Neural cell (in vitro differentiated cells): ENCODE data around the gene PAX2. TPM values are rescaled to one million over a fixed set of nuclear protein-coding genes. Genes with fewer than 3 reads are reported as not detected.

ENCODE experiments used
- H2AFZ ChIP-seq: fragments of 200-600, 300-800 bp; sonication (generic), shearing (Covaris generic); 2 replicates; pipeline ENCODE4 v1.6.0; 2014; ENCODE audit warnings: low read depth, mild to moderate bottlenecking, antibody characterized with exemption, low read length, moderate library complexity
- H3F3A ChIP-seq: fragments of 200-600 bp; shearing (Covaris generic); 2 replicates; pipeline ENCODE4 v1.6.1; 2016; ENCODE audit warnings: mild to moderate bottlenecking, moderate library complexity, mixed read lengths, antibody characterized with exemption, low read length; ENCODE audit not compliant: insufficient read depth, poor library complexity, severe bottlenecking
- H3K27ac ChIP-seq: fragments of 200-600, 300-800 bp; sonication (generic), shearing (Covaris generic); 2 replicates; pipeline ENCODE4 v1.5.1; 2014; ENCODE audit warnings: mild to moderate bottlenecking, low read length, moderate library complexity
- H3K27me3 ChIP-seq: fragments of 300-800, 200-600 bp; sonication (generic), shearing (Covaris generic); 2 replicates; pipeline ENCODE4 v1.6.0; 2014; ENCODE audit warnings: mild to moderate bottlenecking, low read depth, low read length, moderate library complexity; ENCODE audit not compliant: insufficient read depth
- H3K36me3 ChIP-seq: fragments of 300-800, 200-600 bp; sonication (generic), shearing (Covaris generic); 2 replicates; pipeline ENCODE4 v1.5.1; 2014; ENCODE audit warnings: mild to moderate bottlenecking, antibody characterized with exemption, low read length, moderate library complexity; ENCODE audit not compliant: insufficient read depth
- H3K4me2 ChIP-seq: fragments of 300-800, 200-600 bp; sonication (generic), shearing (Covaris generic); 2 replicates; pipeline ENCODE4 v1.6.0; 2014; ENCODE audit warnings: mild to moderate bottlenecking, low read length
- H3K4me3 ChIP-seq: fragments of 300-800, 200-600 bp; sonication (generic), shearing (Covaris generic); 2 replicates; pipeline ENCODE4 v1.5.1; 2014; ENCODE audit warnings: mild to moderate bottlenecking, low read length, moderate library complexity
- H3K79me2 ChIP-seq: fragments of 200-600 bp; shearing (Covaris generic); replicated peaks from 2 replicates; pipeline ENCODE4 v1.6.0; 2014; ENCODE audit warnings: mild to moderate bottlenecking, low read length, moderate library complexity; ENCODE audit not compliant: insufficient read depth
- H3K9ac ChIP-seq: fragments of 300-800, 200-600 bp; sonication (generic), shearing (Covaris generic); 2 replicates; pipeline ENCODE4 v1.6.1; 2016; ENCODE audit warnings: mild to moderate bottlenecking, low read length, mixed read lengths
- H3K9me2 ChIP-seq: fragments of 200-600 bp; shearing (Covaris generic); 2 replicates; pipeline ENCODE4 v1.6.1; 2016; ENCODE audit warnings: mild to moderate bottlenecking, low read length, mixed read lengths; ENCODE audit not compliant: insufficient read depth
- H3K9me3 ChIP-seq: fragments of 200-600, 300-800 bp; sonication (generic), shearing (Covaris generic); 2 replicates; pipeline ENCODE4 v1.6.1; 2016; ENCODE audit warnings: mild to moderate bottlenecking, mixed run types, low read length, moderate library complexity, mixed read lengths
- H4K20me1 ChIP-seq: fragments of 200-600 bp; shearing (Covaris generic); 2 replicates; pipeline ENCODE4 v1.6.1; 2016; ENCODE audit warnings: mild to moderate bottlenecking, mixed run types; ENCODE audit not compliant: insufficient read depth
- CTCF ChIP-seq: fragments of 450-650 bp; IDR thresholded peaks from 2 replicates; pipeline ENCODE4 v1.5.1; 2014; ENCODE audit warnings: antibody characterized with exemption, mild to moderate bottlenecking, moderate library complexity; ENCODE audit not compliant: poor library complexity, severe bottlenecking
- EZH2 ChIP-seq: fragments of 200-600, 300-800 bp; shearing (Covaris generic), sonication (generic); IDR thresholded peaks from 2 replicates; pipeline ENCODE4 v1.6.1; 2014; ENCODE audit warnings: antibody characterized with exemption, low read length, borderline replicate concordance, mild to moderate bottlenecking; ENCODE audit not compliant: insufficient read depth, poor library complexity, severe bottlenecking
- POLR2AphosphoS5 ChIP-seq: IDR thresholded peaks from 2 replicates; pipeline ENCODE4 v1.6.1; 2012
- RAD21 ChIP-seq: fragments of 450-650 bp; conservative IDR thresholded peaks from 2 replicates; pipeline ENCODE4 v1.6.1; 2014; ENCODE audit warnings: antibody characterized with exemption, mild to moderate bottlenecking, moderate library complexity
- REST ChIP-seq: IDR thresholded peaks from 2 replicates; pipeline ENCODE4 v1.6.1; 2012; ENCODE audit warnings: borderline replicate concordance
- TAF1 ChIP-seq: IDR thresholded peaks from 2 replicates; pipeline ENCODE4 v1.6.1; 2012; ENCODE audit warnings: low read depth
- polyA plus RNA-seq: library from polyadenylated mRNA; depleted of rRNA; stranded (reverse); fragments of >200 nt; gene quantifications from 2 replicates; pipeline ENCODE4 v1.2.3, GENCODE V29; 2014

PAX2 gene
- polyA plus RNA-seq, 1 donor from 2014 or later: not detected

GRCh38 chr10:100744136-100744986 is 1.0 kb upstream of the PAX2 start:
- Histone ChIP-seq H3K9me3 (no peaks in the 10 kb centered on the region), H3K79me2 (no peaks in the 10 kb centered on the region), H3K9ac (no peak overlapping the region), H3K9me2 (no peaks in the 10 kb centered on the region), H4K20me1 (no peaks in the 10 kb centered on the region), H3F3A (no peaks in the 10 kb centered on the region), H2AFZ (no peak overlapping the region), H3K27ac (no peak overlapping the region), H3K4me3 (peak overlapping the region; percentile 38), H3K4me2 (no peak overlapping the region), H3K27me3 (peaks cover 100% of the 10 kb centered on the region), H3K36me3 (no peaks in the 10 kb centered on the region)
- TF ChIP-seq EZH2 (peak; percentile 93), CTCF (no peak)

- Histone ChIP-seq H4K20me1 (no peaks in the 10 kb centered on the region), H2AFZ (no peak overlapping the region), H3K9me3 (no peaks in the 10 kb centered on the region), H3K9me2 (no peaks in the 10 kb centered on the region), H3K4me2 (no peak overlapping the region), H3K27me3 (peaks cover 100% of the 10 kb centered on the region), H3K27ac (no peak overlapping the region), H3K36me3 (no peaks in the 10 kb centered on the region), H3K4me3 (peak overlapping the region; percentile 41), H3K9ac (no peak overlapping the region), H3F3A (no peaks in the 10 kb centered on the region), H3K79me2 (no peaks in the 10 kb centered on the region)
- TF ChIP-seq RAD21 (no peak), POLR2AphosphoS5 (peak; percentile 56)
Observed at GRCh38 chr10:100745882-100746783, 751 bp downstream of the PAX2 start.

GRCh38 chr10:100746784-100747455 is 1.5 kb downstream of the PAX2 start:
- Histone ChIP-seq H2AFZ (no peak overlapping the region), H3K27me3 (peaks cover 100% of the 10 kb centered on the region), H3K9ac (no peak overlapping the region), H3K4me3 (no peak overlapping the region), H3K9me3 (no peaks in the 10 kb centered on the region), H3K79me2 (no peaks in the 10 kb centered on the region), H3K9me2 (no peaks in the 10 kb centered on the region), H4K20me1 (no peaks in the 10 kb centered on the region), H3F3A (no peaks in the 10 kb centered on the region), H3K4me2 (no peak overlapping the region), H3K36me3 (no peaks in the 10 kb centered on the region), H3K27ac (no peak overlapping the region)
- TF ChIP-seq REST (no peak), RAD21 (no peak), TAF1 (no peak), POLR2AphosphoS5 (peak; percentile 30)
